Stimulated activated naive CD8-positive, alpha-beta T cell treated with anti-CD3 and anti-CD28 coated beads, Interleukin-15, Interleukin-2, amounts not matched to agents 100 U/mL and 50 U/mL, for 24 hours (primary cell): ENCODE results near the gene PRCC.

Experiments used
- ATAC-seq: fragments of 150-1000 bp; cut with Tn5 transposase; one replicate; pipeline ENCODE4 v1.10.0; 2021
- DNase-seq: peaks from one replicate; pipeline ENCODE4 v3.0.0; 2021

Gene PRCC

DNA sequence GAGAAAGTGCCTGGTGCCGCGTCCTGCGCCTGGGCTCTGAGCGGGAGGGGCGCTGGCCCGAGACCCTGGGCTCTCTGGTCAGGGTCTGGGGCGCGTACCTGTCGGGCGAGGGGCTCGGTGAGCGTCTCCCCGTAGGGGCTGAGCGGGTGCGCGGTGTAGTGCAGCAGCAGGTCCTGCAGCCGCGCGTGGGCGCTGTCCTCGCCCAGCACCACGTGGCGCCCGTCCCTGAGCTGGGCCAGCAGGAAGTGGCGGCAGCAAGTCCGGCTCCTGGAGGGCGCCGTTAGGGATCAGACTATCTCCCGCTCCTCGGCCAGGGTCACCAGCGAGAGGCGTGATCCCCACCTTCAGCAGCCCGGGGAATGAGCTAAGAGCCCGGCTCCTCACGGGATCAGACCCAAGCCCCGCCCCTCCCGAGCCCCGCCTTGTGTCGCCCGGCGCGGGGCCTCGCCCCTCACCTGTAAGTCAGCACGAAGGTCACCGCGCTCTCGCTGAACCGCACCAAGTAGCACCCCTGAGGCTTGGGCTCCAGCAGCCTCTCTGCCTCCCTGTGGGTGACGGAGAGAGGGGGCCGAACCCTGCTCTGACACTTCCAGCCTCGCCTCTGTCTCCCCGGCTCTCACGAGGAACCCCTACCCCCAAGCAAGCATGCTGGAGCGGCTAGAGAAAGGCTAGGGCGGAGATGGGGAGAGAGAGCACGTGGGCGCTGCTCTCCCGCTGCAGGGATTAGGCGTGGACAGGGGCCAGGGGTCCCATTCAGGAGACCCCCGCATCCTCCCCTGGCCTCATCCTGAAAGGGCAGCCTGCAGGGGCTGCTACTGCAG, 46.6 kb downstream of the PRCC start:
- ATAC-seq (peak; percentile 37), DNase-seq (peak; percentile 83)

GRCh38 chr1:156814571-156815260, 47.4 kb downstream of the PRCC start:
- ATAC-seq, result no peak
- peak; percentile 64 for DNase-seq

DNA sequence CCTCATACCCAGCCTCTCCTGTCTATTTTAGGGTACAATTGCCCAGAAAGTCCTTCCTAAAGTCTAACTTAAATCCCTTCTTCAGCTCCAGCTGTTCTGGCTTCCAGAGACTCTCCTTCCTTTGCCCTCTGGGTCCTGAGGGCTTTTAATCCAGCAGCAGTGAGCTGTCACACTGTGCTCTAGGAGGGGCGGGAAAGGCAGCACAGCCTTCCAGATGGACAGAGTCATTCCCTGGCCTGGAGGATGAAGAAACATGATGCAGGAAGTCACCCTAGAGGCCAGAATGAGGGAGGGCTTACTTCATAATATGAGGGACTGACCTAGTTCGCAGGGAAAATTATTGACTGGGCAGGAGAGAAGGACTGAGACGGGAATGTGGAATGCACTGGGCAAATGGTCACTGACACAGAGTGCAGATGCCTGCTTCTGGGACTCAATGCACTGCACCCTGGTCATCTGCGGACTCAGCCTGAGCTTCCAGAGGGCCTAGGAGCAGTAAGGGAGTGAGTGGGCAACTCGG, 48.0 kb downstream of the PRCC start:
- ATAC-seq, result no peak
- DNase-seq, result no peak

DNA sequence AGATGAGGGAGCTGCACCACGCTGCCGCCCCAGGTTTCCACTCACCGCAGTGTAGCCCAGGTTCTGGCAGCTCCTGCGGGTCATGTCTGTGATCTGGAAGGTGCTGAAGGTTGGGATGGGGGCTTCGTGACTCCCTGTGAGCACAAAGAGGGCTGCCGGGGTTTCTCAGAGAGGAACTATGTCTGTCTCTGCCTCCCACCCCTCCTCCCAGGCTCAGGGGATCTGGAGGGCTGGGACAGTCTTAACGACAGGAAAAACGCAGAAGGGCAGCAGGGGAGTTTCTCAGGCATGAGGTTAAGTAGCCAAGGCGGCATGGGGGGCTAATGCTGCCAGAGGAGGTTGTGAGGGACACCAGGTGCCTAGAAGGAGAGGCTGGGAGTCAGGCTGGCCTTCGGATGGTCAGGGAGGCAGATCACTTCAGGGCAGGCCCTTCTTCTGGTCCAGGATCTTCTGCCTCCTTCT, 48.7 kb downstream of the PRCC start:
- ATAC-seq (no peak), DNase-seq (no peak)

GRCh38 chr1:156816561-156817328, 49.4 kb downstream of the PRCC start, which contains the start of gene SH2D2A:
Gene SH2D2A, minus strand, starts transcription at chr1:156816848. Its CDS starts 140 bp downstream, at chr1:156816708.
- peak; percentile 94 for DNase-seq
- peak; percentile 92 for ATAC-seq

- DNase-seq (peak; percentile 69), ATAC-seq (peak; percentile 90)
Measured at GRCh38 chr1:156821801-156822200, 54.5 kb downstream of the PRCC start.

- peak; percentile 34 for ATAC-seq
- no peak for DNase-seq
Measured at GRCh38 chr1:156822680-156823079, 55.3 kb downstream of the PRCC start.

- ATAC-seq, result no peak
- DNase-seq, result no peak
Measured at GRCh38 chr1:156823210-156823790, 56.0 kb downstream of the PRCC start.

GRCh38 chr1:156826630-156827029, 59.3 kb downstream of the PRCC start:
- ATAC-seq (no peak), DNase-seq (no peak)

- DNase-seq (no peak), ATAC-seq (peak; percentile 72)
Measured at GRCh38 chr1:156828400-156829124, 61.2 kb downstream of the PRCC start.

- ATAC-seq (no peak), DNase-seq (no peak)
Measured at GRCh38 chr1:156832434-156832833, 65.1 kb downstream of the PRCC start.

GRCh38 chr1:156833603-156834002, 66.3 kb downstream of the PRCC start:
- ATAC-seq (peak; percentile 45), DNase-seq (no peak)

DNA sequence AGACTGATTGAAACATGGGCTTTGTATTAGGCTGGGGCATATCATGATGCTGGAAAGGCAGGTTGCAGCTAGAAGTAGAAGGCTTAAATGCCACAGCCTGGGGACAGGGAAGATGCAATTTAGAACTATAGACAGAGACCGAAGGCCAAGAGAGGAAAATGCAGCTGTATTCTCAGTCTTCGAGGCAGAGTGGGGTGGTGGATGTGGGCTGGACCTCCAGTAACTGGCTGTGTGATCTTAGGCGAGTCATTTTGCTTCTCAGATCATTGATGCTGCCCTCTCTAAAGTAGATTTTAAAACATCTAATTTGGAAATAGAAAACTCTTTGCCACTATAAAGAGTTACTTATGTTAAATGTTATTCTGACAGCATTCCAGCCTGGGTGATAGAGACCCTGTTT, 67.0 kb downstream of the PRCC start:
- ATAC-seq (peak; percentile 28), DNase-seq (no peak)

GRCh38 chr1:156836041-156836654, 68.8 kb downstream of the PRCC start:
- DNase-seq (peak; percentile 69), ATAC-seq (peak; percentile 88)

DNA sequence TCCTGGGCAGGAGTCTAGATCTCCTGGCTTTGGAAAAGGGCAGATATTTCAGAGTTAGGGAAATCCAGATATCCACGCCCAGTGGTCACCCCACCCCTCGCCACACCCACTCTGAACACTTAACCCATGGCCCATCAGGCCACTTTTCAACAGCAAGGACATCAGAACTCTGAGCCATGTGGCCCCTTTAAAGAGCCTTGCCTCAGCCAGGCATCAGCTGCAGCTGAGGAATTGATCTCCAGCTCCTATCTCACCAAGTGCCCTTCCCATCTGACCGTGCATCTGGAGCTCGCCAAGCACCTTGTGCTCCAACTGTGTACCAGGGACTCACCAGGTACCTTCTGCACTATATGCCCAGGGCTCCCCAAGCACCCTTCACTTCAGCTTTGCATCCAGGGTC, 69.6 kb downstream of the PRCC start:
- DNase-seq (no peak), ATAC-seq (no peak)

- ATAC-seq (no peak), DNase-seq (peak; percentile 59)
Measured at GRCh38 chr1:156838972-156839371, 71.6 kb downstream of the PRCC start.

DNA sequence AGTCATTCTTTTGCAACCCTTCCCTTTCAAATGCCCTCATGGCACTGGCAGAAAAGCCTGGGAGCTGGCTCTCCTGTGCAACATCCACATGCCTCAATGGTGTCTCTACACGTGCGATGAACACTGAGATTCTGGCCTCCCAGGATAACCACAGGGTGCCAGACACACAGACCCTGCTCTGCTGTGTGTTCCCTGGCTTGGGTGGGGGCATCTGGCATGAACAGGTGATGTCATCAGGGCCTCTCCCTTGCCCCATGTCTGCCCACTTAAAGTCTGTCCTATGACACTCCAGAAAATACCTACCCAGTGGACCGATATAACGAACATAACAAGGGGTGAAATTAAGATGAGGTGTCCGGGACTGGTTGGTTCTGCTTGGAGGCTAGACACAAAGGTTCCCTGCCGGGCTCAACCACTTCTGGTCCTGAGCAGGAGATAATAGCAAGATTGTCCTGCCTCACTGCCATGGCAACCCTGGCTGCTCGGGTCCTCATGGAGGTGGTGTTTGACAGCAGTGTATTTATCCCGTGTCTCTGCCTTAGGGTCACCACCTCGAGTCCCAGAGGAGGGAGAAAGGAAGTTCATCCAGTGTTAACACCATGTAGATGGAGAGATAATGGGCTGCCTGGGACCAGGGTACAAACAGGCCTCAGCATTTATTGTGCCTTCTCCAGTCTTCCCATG, 72.2 kb downstream of the PRCC start:
- no peak for DNase-seq
- ATAC-seq, result no peak

DNA sequence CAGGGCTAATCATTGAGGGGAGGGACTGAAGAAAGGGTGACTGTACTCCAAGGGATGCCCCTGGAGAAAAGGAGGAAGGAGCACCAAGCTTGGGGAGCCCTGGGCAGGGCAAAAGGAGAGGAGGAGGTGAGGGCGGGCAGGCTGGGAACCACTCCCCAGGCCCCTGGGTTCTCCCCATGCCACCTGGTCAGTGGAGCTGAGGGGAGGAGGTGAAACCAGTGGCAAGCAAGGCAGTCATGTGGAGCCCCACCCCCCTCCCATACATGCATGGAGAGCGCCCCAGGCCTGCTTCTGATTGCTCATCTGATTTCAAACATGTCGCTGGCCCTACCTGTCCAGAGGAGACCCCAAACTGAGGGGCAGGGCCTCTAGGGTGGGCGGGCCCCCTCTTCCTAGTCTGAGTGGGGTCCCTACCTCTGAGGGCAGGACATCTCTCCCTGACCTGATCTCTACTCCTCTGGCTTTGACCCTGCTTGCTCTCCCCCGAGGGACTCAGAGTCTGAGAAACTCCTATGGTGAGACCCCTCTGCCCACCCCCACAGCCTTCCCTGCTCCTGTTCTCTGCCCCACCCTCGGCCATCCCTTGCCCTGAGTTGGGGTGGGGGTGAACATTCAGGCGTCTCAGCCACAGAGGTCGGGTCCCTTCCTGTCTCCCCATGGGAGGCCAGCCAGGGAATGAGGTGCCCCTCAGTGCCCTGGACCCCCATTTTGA, 73.0 kb downstream of the PRCC start:
- DNase-seq, result no peak
- no peak for ATAC-seq

DNA sequence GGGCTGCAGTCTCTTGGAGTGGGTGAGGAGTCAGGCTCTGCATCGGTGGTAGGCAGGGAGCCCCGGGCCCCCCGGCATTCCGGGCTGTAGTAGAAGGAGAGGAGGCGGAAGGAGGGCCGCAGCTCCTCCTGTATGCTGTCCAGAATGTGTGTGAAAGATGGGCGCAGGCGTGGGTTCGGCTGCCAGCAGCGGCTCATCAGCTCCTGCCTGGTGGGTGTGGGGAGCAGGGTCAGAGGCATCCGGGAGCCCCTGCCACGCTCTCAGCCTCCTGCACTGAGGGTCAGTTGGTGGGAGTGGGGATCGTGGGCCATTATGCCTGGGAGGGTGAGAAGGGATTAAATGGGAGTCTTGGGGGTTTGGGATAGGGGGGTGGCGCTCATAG, 73.6 kb downstream of the PRCC start:
- no peak for DNase-seq
- no peak for ATAC-seq
